Stomach (tissue), 9 donors: ENCODE results near the gene GTF2H3. TPM values are rescaled to one million over a fixed set of nuclear protein-coding genes. Genes with fewer than 3 reads are reported as not detected.

ENCODE experiments used
- DNase-seq, 2 donors: peaks; one replicate each; pipeline versions ENCODE4 v3.0.0 to v3.0.0-alpha.2; 2013 to 2019
- H3K27ac ChIP-seq, 5 donors: fragments of 200-600 bp in 4 of 5; sonication (generic) in 4 of 5; one replicate each; pipeline ENCODE4 v1.5.1; 2013 to 2019; ENCODE audit warnings: mild to moderate bottlenecking in 1 of 5, moderate library complexity in 1 of 5
- H3K27me3 ChIP-seq, 3 donors: fragments of 200-600 bp; sonication (generic); one replicate each; pipeline ENCODE4 v1.5.1; 2017 to 2019; ENCODE audit warnings: mixed run types in 1 of 3
- H3K36me3 ChIP-seq, 4 donors: fragments of 200-600 bp; sonication (generic); 1 replicate in 3 of 4; 2 replicates in 1 of 4; pipeline ENCODE4 v1.5.1; 2016 to 2019
- H3K4me1 ChIP-seq, 4 donors: fragments of 200-600 bp; sonication (generic); one replicate each; pipeline ENCODE4 v1.5.1; 2016 to 2019
- H3K4me3 ChIP-seq, 4 donors: fragments of 200-600 bp; sonication (generic) in 3 of 4; one replicate each; pipeline ENCODE4 v1.5.1; 2016 to 2019; ENCODE audit warnings: mild to moderate bottlenecking in 1 of 4
- H3K9me3 ChIP-seq, 4 donors: fragments of 200-600 bp; sonication (generic); one replicate each; pipeline ENCODE4 v1.5.1; 2016 to 2019
- EP300 ChIP-seq: sonication (generic); formaldehyde crosslinking; IDR thresholded peaks from one replicate; pipeline ENCODE4 v1.6.1; 2017; ENCODE audit warnings: antibody characterized with exemption
- POLR2A ChIP-seq, 4 donors: fragments of 450-650 bp; IDR thresholded peaks; one replicate each; pipeline ENCODE4 v1.6.1; 2016; ENCODE audit warnings: antibody characterized with exemption in 4 of 4, control low read depth in 2 of 4, mild to moderate bottlenecking in 1 of 4, moderate library complexity in 1 of 4
- POLR2AphosphoS5 ChIP-seq, 3 donors: sonication (generic); formaldehyde crosslinking; IDR thresholded peaks; one replicate each; pipeline ENCODE4 v1.6.1; 2016; ENCODE audit warnings: antibody characterized with exemption in 3 of 3
- WGBS, 5 donors: extraction: QIAGEN DNeasy Blood & Tissue Kit in 3 of 5; methylation state at CpG; one replicate each; pipeline versions ENCODE4 v1.1.5 to v1.1.7; 2013 to 2018; 5-methylcytosine and 5-hydroxymethylcytosine counted together
- intact Hi-C: fragments of 100-400 bp; cut with DNase I; formaldehyde crosslinking; loops from one replicate; pipeline ENCODE4 v1.15.1; 2023; ENCODE audit warnings: low total_unique reads
- polyA plus RNA-seq, 3 donors: library from polyadenylated mRNA; stranded (reverse); fragments of 200-250 nt; gene quantifications; one replicate each; pipeline ENCODE4 v1.2.3, GENCODE V29; 2013
- total RNA-seq, 5 donors: library from RNA; depleted of rRNA; stranded (reverse); fragments of >200 nt; gene quantifications; one replicate each; pipeline versions ENCODE4 v1.1.0 to v1.2.3, GENCODE V29; 2014 to 2016
- TF ChIP-seq, protein P1 (sequence below), 7 experiments: fragments of 450-650 bp in 4 of 7; fragments of 200-600 bp in 3 of 7; sonication (generic) in 3 of 7; IDR thresholded peaks; one replicate each; pipeline ENCODE4 v1.5.1; 2016 to 2019; ENCODE audit warnings: antibody characterized with exemption in 7 of 7, control low read depth in 2 of 7, mild to moderate bottlenecking in 1 of 7
- donor health status: healthy with polysubstance abuse.
- donor health status: Bipolar disorder and iron deficiency.
- donor health status: healthy.

Gene GTF2H3
- total and polyA plus RNA-seq, 8 donors: 2.9 to 40.2 (median 7.6) TPM; not detected in 1

DNA sequence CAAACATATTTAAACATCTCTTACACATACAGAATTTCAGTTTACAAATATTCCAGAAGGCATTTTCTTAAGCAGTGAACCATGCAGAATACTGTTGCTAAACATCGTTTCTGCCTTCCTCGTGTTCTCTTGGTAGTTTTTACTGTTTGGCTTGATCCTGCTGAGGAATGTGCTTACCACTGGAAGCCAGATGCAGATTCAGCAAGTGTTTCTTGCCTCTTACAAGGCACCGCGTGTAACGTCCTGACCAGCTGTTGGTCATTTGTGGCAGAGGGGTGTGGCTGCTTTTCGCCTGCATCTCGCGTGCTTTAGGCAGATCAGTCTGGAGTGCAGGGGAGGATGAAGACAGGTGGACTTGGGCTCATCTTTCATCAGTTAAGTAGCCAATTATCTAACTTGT lies 12.5 kb upstream of the GTF2H3 start:
- Histone ChIP-seq H3K9me3 (no peaks in the 10 kb centered on the region), H3K4me1 (no peaks in the 10 kb centered on the region), H3K4me3 (no peak overlapping the region), H3K27ac (no peak overlapping the region), H3K27me3 (no peaks in the 10 kb centered on the region), H3K36me3 (peaks cover 83 to 98% (median 98%) of the 10 kb centered on the region in 4 donors)
- 65 to 85% (median 77%) methylated on average over 8 of the region's 8 CpGs for WGBS, 5 donors
- intact Hi-C loops: no loop called here
- TF ChIP-seq EP300: no peak
- TF ChIP-seq POLR2A (IDR thresholded peaks at IDR 0.05): no peak
- TF ChIP-seq, protein P1, sequence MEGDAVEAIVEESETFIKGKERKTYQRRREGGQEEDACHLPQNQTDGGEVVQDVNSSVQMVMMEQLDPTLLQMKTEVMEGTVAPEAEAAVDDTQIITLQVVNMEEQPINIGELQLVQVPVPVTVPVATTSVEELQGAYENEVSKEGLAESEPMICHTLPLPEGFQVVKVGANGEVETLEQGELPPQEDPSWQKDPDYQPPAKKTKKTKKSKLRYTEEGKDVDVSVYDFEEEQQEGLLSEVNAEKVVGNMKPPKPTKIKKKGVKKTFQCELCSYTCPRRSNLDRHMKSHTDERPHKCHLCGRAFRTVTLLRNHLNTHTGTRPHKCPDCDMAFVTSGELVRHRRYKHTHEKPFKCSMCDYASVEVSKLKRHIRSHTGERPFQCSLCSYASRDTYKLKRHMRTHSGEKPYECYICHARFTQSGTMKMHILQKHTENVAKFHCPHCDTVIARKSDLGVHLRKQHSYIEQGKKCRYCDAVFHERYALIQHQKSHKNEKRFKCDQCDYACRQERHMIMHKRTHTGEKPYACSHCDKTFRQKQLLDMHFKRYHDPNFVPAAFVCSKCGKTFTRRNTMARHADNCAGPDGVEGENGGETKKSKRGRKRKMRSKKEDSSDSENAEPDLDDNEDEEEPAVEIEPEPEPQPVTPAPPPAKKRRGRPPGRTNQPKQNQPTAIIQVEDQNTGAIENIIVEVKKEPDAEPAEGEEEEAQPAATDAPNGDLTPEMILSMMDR (IDR thresholded peaks at IDR 0.05): no peak
- TF ChIP-seq POLR2AphosphoS5 (IDR thresholded peaks at IDR 0.05): no peak
- no peak for DNase-seq

DNA sequence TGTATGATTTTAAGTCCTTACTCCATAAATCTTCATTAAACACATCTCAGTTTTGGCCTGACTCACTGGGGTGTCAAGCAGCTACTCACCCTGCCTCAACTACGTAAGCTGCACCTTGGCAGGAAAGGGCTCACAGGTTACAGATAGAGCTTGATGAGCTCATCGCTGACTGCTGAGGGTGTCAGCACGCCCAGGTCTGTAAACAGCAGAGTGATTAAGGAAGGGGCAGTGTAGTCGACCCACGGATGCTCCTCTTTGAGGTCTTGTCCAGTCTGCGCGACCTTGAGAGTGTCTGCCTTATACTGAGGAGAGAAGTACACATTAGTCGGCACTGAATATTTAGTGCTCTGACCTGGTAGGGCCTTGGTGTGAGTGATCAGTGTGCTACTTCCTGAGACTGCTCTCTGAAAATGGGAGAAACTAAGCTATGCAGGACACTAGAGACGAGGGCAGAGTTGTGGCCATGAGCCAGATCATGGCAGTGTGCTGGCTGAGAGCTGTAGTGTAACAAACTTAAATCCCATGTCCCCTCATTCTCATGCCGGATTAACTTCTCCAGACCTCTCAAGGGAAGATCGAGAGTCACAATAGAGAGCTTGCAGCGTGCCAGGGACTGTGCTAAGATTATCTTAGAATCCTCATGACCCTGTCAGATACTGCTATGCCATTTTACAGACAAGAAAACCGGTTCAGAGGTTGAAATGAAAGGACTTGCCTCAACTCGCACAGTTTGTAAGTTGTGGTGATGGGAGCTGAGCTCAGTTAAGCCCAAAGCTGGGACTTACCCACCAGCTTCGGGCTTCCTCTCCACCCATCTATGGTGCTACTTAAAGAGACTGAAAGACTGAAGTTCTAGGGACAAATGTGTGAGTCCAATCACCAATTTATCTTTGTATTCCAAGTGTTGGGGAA lies 11.8 kb upstream of the GTF2H3 start:
- H3K9me3 ChIP-seq: no peaks in the 10 kb centered on the region
- H3K27me3 ChIP-seq: no peaks in the 10 kb centered on the region
- no peaks in the 10 kb centered on the region for H3K4me1 ChIP-seq
- no peak overlapping the region for H3K27ac ChIP-seq
- DNase-seq: no peak
- peaks cover 83 to 98% (median 98%) of the 10 kb centered on the region in 4 donors for H3K36me3 ChIP-seq
- WGBS, 5 donors: 78 to 86% (median 83%) methylated on average over 14 to 15 of the region's 15 CpGs
- intact Hi-C loops: no loop called here
- no peak overlapping the region for H3K4me3 ChIP-seq
- no peak for TF ChIP-seq POLR2AphosphoS5 (IDR thresholded peaks at IDR 0.05)
- TF ChIP-seq EP300: no peak
- TF ChIP-seq POLR2A (IDR thresholded peaks at IDR 0.05): no peak
- TF ChIP-seq, protein P1 (IDR thresholded peaks at IDR 0.05): no peak

DNA sequence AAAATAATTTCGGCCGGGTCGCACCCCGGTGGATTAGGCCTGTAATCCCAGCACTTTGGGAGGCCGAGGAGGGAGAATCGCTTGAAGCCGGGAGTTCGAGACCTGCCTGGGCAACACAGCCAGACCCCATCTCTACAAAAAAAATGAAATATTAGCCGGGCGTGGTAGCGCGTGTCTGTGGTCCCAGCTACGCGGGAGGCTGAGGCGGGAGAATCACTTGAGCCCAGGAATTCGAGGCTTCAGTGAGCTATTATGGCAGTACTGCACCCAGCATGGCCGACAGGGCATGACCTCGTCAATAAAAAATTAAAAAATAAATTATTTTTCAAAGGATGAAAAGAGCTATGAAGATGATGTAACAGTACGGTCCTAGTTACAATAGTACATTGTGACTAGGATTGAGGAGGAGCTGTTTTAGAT lies 523 bp downstream of the GTF2H3 start:
- Histone ChIP-seq H3K9me3 (no peaks in the 10 kb centered on the region), H3K4me1 (peaks cover 14 to 43% (median 29%) of the 10 kb centered on the region in 4 donors), H3K4me3 (peak overlapping the region; percentile 64 to 94 (median 87)), H3K27ac (peak overlapping the region in 4 of 5 donors; percentile 83 to 89 (median 87)), H3K27me3 (no peaks in the 10 kb centered on the region), H3K36me3 (peaks cover 24 to 40% (median 34%) of the 10 kb centered on the region in 4 donors)
- DNase-seq: peak in 1 of 2 donors; percentile 14
- intact Hi-C loops: no loop called here
- WGBS, 5 donors: 8 to 13% (median 11%) methylated on average over 19 of the region's 19 CpGs
- no peak for TF ChIP-seq POLR2A (IDR thresholded peaks at IDR 0.05)
- TF ChIP-seq, protein P1 (IDR thresholded peaks at IDR 0.05): no peak
- TF ChIP-seq EP300: no peak
- TF ChIP-seq POLR2AphosphoS5 (IDR thresholded peaks at IDR 0.05): no peak

DNA sequence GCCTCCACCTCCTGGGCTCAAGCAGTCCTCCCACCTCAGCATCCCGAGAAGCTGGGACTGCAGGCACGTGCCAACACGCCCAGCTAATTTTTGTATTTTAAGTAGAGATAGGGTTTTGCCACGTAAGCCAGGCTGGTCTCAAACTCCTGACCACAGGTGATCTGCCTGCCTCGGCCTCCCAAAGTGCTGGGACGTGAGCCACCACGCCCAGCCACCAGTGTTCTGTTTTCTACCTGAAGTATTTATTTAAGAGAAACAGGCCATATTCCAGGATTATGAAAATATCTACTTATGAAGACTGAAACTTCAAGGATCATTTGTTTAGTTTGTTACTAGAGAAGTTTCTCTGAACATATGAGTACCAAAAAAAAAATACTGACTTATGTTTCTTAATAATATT lies 10.3 kb downstream of the GTF2H3 start:
- no peak for TF ChIP-seq POLR2AphosphoS5 (IDR thresholded peaks at IDR 0.05)
- TF ChIP-seq, protein P1 (IDR thresholded peaks at IDR 0.05): no peak
- TF ChIP-seq POLR2A (IDR thresholded peaks at IDR 0.05): no peak
- TF ChIP-seq EP300: no peak
- H3K4me1 ChIP-seq: no peaks in the 10 kb centered on the region
- 79 to 94% (median 93%) methylated on average over 7 of the region's 7 CpGs for WGBS, 5 donors
- H3K27me3 ChIP-seq: no peaks in the 10 kb centered on the region
- intact Hi-C loops: no loop called here
- no peak overlapping the region for H3K27ac ChIP-seq
- H3K4me3 ChIP-seq: no peak overlapping the region
- DNase-seq: no peak
- peaks cover 27 to 95% (median 87%) of the 10 kb centered on the region in 4 donors for H3K36me3 ChIP-seq
- H3K9me3 ChIP-seq: no peaks in the 10 kb centered on the region
